GM12873 (cell line): ENCODE data around the gene SPEG.

ENCODE experiments used
- TF ChIP-seq, protein P1 (sequence below): IDR thresholded peaks from 2 replicates; pipeline ENCODE4 v1.5.1; 2012; ENCODE audit warnings: low read depth, mild to moderate bottlenecking, moderate library complexity, low read length, control low read depth; ENCODE audit not compliant: insufficient read depth; ENCODE audit errors: missing control alignments

SPEG gene

DNA sequence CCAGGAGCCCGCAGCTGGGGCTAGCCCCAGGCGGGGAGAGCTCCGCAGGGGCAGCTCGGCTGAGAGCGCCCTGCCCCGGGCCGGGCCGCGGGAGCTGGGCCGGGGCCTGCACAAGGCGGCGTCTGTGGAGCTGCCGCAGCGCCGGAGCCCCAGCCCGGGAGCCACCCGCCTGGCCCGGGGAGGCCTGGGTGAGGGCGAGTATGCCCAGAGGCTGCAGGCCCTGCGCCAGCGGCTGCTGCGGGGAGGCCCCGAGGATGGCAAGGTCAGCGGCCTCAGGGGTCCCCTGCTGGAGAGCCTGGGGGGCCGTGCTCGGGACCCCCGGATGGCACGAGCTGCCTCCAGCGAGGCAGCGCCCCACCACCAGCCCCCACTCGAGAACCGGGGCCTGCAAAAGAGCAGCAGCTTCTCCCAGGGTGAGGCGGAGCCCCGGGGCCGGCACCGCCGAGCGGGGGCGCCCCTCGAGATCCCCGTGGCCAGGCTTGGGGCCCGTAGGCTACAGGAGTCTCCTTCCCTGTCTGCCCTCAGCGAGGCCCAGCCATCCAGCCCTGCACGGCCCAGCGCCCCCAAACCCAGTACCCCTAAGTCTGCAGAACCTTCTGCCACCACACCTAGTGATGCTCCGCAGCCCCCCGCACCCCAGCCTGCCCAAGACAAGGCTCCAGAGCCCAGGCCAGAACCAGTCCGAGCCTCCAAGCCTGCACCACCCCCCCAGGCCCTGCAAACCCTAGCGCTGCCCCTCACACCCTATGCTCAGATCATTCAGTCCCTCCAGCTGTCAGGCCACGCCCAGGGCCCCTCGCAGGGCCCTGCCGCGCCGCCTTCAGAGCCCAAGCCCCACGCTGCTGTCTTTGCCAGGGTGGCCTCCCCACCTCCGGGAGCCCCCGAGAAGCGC, 49.1 kb downstream of the SPEG start:
- TF ChIP-seq, protein P1, sequence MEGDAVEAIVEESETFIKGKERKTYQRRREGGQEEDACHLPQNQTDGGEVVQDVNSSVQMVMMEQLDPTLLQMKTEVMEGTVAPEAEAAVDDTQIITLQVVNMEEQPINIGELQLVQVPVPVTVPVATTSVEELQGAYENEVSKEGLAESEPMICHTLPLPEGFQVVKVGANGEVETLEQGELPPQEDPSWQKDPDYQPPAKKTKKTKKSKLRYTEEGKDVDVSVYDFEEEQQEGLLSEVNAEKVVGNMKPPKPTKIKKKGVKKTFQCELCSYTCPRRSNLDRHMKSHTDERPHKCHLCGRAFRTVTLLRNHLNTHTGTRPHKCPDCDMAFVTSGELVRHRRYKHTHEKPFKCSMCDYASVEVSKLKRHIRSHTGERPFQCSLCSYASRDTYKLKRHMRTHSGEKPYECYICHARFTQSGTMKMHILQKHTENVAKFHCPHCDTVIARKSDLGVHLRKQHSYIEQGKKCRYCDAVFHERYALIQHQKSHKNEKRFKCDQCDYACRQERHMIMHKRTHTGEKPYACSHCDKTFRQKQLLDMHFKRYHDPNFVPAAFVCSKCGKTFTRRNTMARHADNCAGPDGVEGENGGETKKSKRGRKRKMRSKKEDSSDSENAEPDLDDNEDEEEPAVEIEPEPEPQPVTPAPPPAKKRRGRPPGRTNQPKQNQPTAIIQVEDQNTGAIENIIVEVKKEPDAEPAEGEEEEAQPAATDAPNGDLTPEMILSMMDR = no peak

GRCh38 chr2:219484343-219485200, 49.9 kb downstream of the SPEG start:
- TF ChIP-seq, protein P1 = no peak

DNA sequence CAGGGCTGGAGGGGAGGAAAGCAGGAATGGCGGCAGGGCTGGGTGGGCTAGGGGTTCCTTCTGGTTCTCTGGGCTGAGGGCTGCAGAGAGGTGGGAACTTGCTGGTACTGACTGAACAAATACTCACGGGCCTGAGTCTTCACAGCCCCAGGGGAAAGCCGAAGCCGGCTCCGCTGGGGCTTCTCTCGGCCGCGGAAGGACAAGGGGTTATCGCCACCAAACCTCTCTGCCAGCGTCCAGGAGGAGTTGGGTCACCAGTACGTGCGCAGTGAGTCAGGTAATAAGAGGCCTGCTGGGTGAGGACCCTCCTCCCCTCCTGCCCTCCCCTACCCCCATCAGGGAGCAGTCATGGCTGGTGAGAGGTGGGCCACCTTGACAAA, 50.5 kb downstream of the SPEG start:
- TF ChIP-seq, protein P1 = no peak

DNA sequence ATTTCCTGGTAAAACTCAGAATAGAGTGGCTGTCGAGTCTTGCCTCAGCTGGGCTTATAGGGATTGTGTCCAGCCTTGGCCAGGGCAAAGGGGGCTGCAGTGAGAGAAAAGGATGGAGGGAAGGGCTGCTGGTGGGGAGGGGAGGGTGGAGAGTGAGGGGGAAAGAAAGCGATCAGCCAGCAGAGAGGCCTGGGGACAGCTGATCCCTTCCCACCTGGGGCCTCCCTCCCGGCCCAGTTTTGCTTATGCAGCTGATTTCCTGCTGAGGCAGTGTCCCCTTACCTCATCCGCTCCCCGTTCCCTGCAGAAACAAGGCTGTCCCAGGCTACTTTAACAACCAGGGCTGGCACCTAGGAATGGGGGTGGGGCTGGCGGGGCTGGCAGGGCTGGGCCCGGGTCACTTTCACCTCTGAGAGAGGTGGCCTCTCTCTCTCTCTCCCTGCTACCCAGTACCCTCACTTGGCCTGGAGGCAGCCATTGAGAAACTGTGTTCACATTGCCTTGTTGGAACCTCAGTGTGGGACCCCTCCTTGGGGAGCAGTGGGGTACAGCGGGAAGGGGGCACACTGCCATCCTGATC, 51.8 kb downstream of the SPEG start:
- TF ChIP-seq, protein P1 = no peak

GRCh38 chr2:219488149-219488843, 53.7 kb downstream of the SPEG start:
- TF ChIP-seq, protein P1 = no peak

GRCh38 chr2:219488844-219489194, 54.2 kb downstream of the SPEG start:
- TF ChIP-seq, protein P1 = no peak
